GM23338 (cell line): ENCODE measurements around the gene CCDC63. TPM values are rescaled to one million over a fixed set of nuclear protein-coding genes. Genes with fewer than 3 reads are reported as not detected.

Experiments
- ATAC-seq: fragments of 200-7000 bp; cut with Tn5 transposase; 3 replicates; pipeline ENCODE4 v1.9.1; 2020
- DNase-seq: peaks from one replicate; pipeline ENCODE4 v3.0.0-alpha.2; 2015; ENCODE audit warnings: low spot score
- H2AFZ ChIP-seq: fragments of 200-600 bp; sonication (generic); 2 replicates; pipeline ENCODE4 v1.8.0; 2016; ENCODE audit warnings: antibody characterized with exemption, mild to moderate bottlenecking, moderate library complexity
- H3F3A ChIP-seq: fragments of 200-600 bp; sonication (generic); replicated peaks from 2 replicates; pipeline ENCODE4 v1.8.0; 2017; ENCODE audit warnings: antibody characterized with exemption, mixed run types, low read depth
- H3K27ac ChIP-seq: fragments of 200-600 bp; sonication (generic); 2 replicates; pipeline ENCODE4 v1.6.1; 2016; ENCODE audit warnings: low read depth
- H3K27me3 ChIP-seq: fragments of 200-600 bp; sonication (generic); 2 replicates; pipeline ENCODE4 v1.8.0; 2016; ENCODE audit warnings: mild to moderate bottlenecking, mixed run types, moderate library complexity; ENCODE audit not compliant: insufficient read depth
- H3K36me3 ChIP-seq: fragments of 200-600 bp; sonication (generic); 2 replicates; pipeline ENCODE4 v1.8.0; 2016; ENCODE audit warnings: mild to moderate bottlenecking; ENCODE audit not compliant: insufficient read depth
- H3K4me1 ChIP-seq: fragments of 200-600 bp; sonication (generic); 2 replicates; pipeline ENCODE4 v1.8.0; 2016; ENCODE audit warnings: mild to moderate bottlenecking, moderate library complexity; ENCODE audit not compliant: insufficient read depth
- H3K4me2 ChIP-seq: fragments of 200-600 bp; sonication (generic); 2 replicates; pipeline ENCODE4 v1.7.1; 2017; ENCODE audit warnings: mixed run types
- H3K4me3 ChIP-seq: fragments of 200-600 bp; sonication (generic); 2 replicates; pipeline ENCODE4 v1.6.1; 2016; ENCODE audit warnings: mixed run types
- H3K79me2 ChIP-seq: fragments of 200-600 bp; sonication (generic); replicated peaks from 2 replicates; pipeline ENCODE4 v1.8.0; 2017; ENCODE audit warnings: mild to moderate bottlenecking; ENCODE audit not compliant: insufficient read depth
- H3K9me2 ChIP-seq: fragments of 200-600 bp; sonication (generic); 2 replicates; pipeline ENCODE4 v1.8.0; 2017; ENCODE audit not compliant: insufficient read depth
- H4K20me1 ChIP-seq: fragments of 200-600 bp; sonication (generic); replicated peaks from 2 replicates; pipeline ENCODE4 v1.8.0; 2017; ENCODE audit warnings: mild to moderate bottlenecking; ENCODE audit not compliant: insufficient read depth
- H3K27ac Mint-ChIP-seq: 2 replicates; pipeline ENCODE4 v1.8.0; 2020; ENCODE audit warnings: inconsistent platforms, mild to moderate bottlenecking, moderate library complexity, mixed read lengths
- H3K27me3 Mint-ChIP-seq: 3 replicates; pipeline ENCODE4 v1.8.0; 2022; ENCODE audit warnings: low read depth, mild to moderate bottlenecking, moderate library complexity, mixed read lengths, inconsistent platforms; ENCODE audit not compliant: insufficient read depth, poor library complexity
- H3K36me3 Mint-ChIP-seq: 3 replicates; pipeline ENCODE4 v1.8.0; 2021; ENCODE audit warnings: low read depth, mild to moderate bottlenecking, inconsistent platforms, moderate library complexity, mixed read lengths
- H3K4me1 Mint-ChIP-seq: 3 replicates; pipeline ENCODE4 v1.8.0; 2020; ENCODE audit warnings: mild to moderate bottlenecking, inconsistent platforms, mixed read lengths
- H3K4me3 Mint-ChIP-seq: 3 replicates; pipeline ENCODE4 v1.8.0; 2021; ENCODE audit warnings: moderate library complexity, mild to moderate bottlenecking, inconsistent platforms, mixed read lengths
- H3K9me3 Mint-ChIP-seq: 3 replicates; pipeline ENCODE4 v1.8.0; 2020; ENCODE audit warnings: moderate library complexity, mild to moderate bottlenecking, inconsistent platforms, mixed read lengths
- CREB1 ChIP-seq: fragments of 250-450 bp; sonication (Bioruptor Pico); IDR thresholded peaks from 2 replicates; pipeline ENCODE4 v1.5.0; 2020; ENCODE audit warnings: low read depth, mild to moderate bottlenecking, moderate library complexity
- EZH2phosphoT487 ChIP-seq: fragments of 200-600 bp; sonication (generic); IDR thresholded peaks from one replicate; pipeline ENCODE4 v1.8.1; 2018; ENCODE audit warnings: antibody characterized with exemption; ENCODE audit not compliant: unreplicated experiment
- NANOG ChIP-seq: IDR thresholded peaks from 2 replicates; pipeline ENCODE4 v1.6.1; 2016; ENCODE audit warnings: antibody characterized with exemption, borderline replicate concordance
- STAT1 ChIP-seq: IDR thresholded peaks from one replicate; pipeline ENCODE4 v1.6.1; 2016; ENCODE audit warnings: antibody characterized with exemption; ENCODE audit not compliant: unreplicated experiment
- ZNF114 ChIP-seq: fragments of 250-450 bp; sonication (Bioruptor Pico); IDR thresholded peaks from 2 replicates; pipeline ENCODE4 v1.5.0; 2020; ENCODE audit warnings: mild to moderate bottlenecking, moderate library complexity
- ZNF331 ChIP-seq: fragments of 250-450 bp; sonication (Bioruptor Pico); IDR thresholded peaks from 2 replicates; pipeline ENCODE4 v1.5.0; 2020; ENCODE audit warnings: low read depth, mild to moderate bottlenecking, moderate library complexity
- polyA plus RNA-seq: library from polyadenylated mRNA; unstranded; fragments of >200 nt; fragmentation: Nextera tagmentation; extraction: Ambion mirVana; gene quantifications from 2 replicates; pipeline ENCODE4 v1.2.1, GENCODE V29; 2016
- total RNA-seq: library from RNA; depleted of rRNA; stranded (reverse); fragments of >200 nt; shearing (Covaris generic); gene quantifications from 2 replicates; pipeline ENCODE4 v1.2.3, GENCODE V29; 2014
- TF ChIP-seq, protein P1 (sequence below): fragments of 250-450 bp; sonication (Bioruptor Pico); IDR thresholded peaks from 2 replicates; pipeline ENCODE4 v1.5.0; 2020; ENCODE audit warnings: mild to moderate bottlenecking, moderate library complexity
- TF ChIP-seq, protein P2 (sequence below): IDR thresholded peaks from one replicate; pipeline ENCODE4 v1.6.1; 2018; ENCODE audit warnings: antibody characterized with exemption; ENCODE audit not compliant: unreplicated experiment
- TF ChIP-seq, protein P3 (sequence below), 2 experiments: fragments of 200-600 bp in 1 of 2; sonication (generic) in 1 of 2; conservative IDR thresholded peaks; 2 replicates each; pipeline versions ENCODE4 v1.5.1 to v1.6.1; 2016 to 2017; ENCODE audit warnings: antibody characterized with exemption in 2 of 2, low read depth in 2 of 2, mild to moderate bottlenecking in 2 of 2, moderate library complexity in 1 of 2

Gene CCDC63
- total and polyA plus RNA-seq, 2 experiments from 2014 or later = 1.8 TPM; not detected in 1

DNA sequence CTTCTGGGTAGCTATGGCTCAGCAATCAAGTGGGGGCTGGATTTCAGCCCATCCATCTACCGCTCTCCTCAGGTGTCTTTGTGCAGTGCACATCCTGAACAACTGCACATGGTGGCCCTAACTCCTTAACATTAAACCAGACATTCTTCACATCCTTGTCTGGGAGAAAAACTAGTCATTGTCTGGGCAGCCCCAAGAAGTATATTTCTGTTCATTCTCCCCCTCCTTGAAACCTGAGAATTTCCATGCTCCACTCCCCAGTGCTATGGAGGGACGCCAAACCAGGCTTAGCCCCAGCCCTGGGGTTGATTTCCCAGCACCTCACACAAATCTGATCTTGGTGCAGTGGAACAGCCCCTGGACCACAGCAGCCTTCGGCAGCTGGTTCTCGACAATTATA is 60.2 kb downstream of the CCDC63 start:
- peaks cover 7% of the 10 kb centered on the region; the same call in 2 of the 3 replicates for H3K4me1 Mint-ChIP-seq
- H3K27me3 ChIP-seq = no peaks in the 10 kb centered on the region
- H3K36me3 ChIP-seq = no peaks in the 10 kb centered on the region
- H3K9me2 ChIP-seq = peaks cover 11% of the 10 kb centered on the region
- no peak overlapping the region for H3K4me3 Mint-ChIP-seq
- ATAC-seq (no peak), DNase-seq (no peak)
- no peak overlapping the region for H2AFZ ChIP-seq
- no peaks in the 10 kb centered on the region for H3K4me1 ChIP-seq
- H3K9me3 Mint-ChIP-seq = no peaks in the 10 kb centered on the region
- TF ChIP-seq CREB1 (CRISPR knock-in tag) (no peak), EZH2phosphoT487 (no peak)
- no peak overlapping the region for H3K27ac ChIP-seq
- no peaks in the 10 kb centered on the region for H4K20me1 ChIP-seq
- peaks cover 2% of the 10 kb centered on the region for H3K27me3 Mint-ChIP-seq
- H3K36me3 Mint-ChIP-seq = no peaks in the 10 kb centered on the region
- H3K4me3 ChIP-seq = no peak overlapping the region
- no peaks in the 10 kb centered on the region for H3F3A ChIP-seq
- H3K79me2 ChIP-seq = no peaks in the 10 kb centered on the region
- H3K27ac Mint-ChIP-seq = no peak overlapping the region
- no peak overlapping the region for H3K4me2 ChIP-seq

DNA sequence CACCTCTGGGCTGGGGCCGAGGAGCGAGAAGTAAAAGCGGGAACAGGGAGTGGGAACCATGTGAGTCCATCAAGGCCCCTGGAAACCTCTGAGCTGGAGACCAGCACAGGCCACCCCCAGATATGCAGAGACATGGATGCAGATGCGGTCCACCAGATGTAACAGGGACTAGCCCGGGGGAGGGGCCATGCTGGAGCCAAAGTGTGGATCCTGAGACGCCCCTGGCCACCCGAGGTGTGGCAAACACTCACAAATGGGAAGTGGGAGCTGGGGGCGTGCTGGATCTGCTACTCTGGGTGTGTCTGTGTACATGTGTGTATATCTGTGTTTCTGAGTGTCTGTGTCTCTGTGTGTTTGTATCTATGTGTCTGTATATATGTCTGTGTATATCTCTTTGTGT is 60.8 kb downstream of the CCDC63 start:
- no peaks in the 10 kb centered on the region for H3K9me3 Mint-ChIP-seq
- Histone ChIP-seq H3K9me2 (peaks cover 11% of the 10 kb centered on the region), H2AFZ (no peak overlapping the region), H4K20me1 (no peaks in the 10 kb centered on the region), H3K27me3 (no peaks in the 10 kb centered on the region), H3K79me2 (no peaks in the 10 kb centered on the region), H3F3A (no peaks in the 10 kb centered on the region), H3K27ac (no peak overlapping the region), H3K4me1 (no peaks in the 10 kb centered on the region), H3K36me3 (no peaks in the 10 kb centered on the region), H3K4me3 (no peak overlapping the region), H3K4me2 (no peak overlapping the region)
- H3K36me3 Mint-ChIP-seq = no peaks in the 10 kb centered on the region
- no peak for DNase-seq
- peaks cover 7% of the 10 kb centered on the region; the same call in 2 of the 3 replicates for H3K4me1 Mint-ChIP-seq
- no peak overlapping the region for H3K27ac Mint-ChIP-seq
- ATAC-seq = no peak
- no peak overlapping the region for H3K4me3 Mint-ChIP-seq
- H3K27me3 Mint-ChIP-seq = peaks cover 2% of the 10 kb centered on the region
- TF ChIP-seq, protein P1, sequence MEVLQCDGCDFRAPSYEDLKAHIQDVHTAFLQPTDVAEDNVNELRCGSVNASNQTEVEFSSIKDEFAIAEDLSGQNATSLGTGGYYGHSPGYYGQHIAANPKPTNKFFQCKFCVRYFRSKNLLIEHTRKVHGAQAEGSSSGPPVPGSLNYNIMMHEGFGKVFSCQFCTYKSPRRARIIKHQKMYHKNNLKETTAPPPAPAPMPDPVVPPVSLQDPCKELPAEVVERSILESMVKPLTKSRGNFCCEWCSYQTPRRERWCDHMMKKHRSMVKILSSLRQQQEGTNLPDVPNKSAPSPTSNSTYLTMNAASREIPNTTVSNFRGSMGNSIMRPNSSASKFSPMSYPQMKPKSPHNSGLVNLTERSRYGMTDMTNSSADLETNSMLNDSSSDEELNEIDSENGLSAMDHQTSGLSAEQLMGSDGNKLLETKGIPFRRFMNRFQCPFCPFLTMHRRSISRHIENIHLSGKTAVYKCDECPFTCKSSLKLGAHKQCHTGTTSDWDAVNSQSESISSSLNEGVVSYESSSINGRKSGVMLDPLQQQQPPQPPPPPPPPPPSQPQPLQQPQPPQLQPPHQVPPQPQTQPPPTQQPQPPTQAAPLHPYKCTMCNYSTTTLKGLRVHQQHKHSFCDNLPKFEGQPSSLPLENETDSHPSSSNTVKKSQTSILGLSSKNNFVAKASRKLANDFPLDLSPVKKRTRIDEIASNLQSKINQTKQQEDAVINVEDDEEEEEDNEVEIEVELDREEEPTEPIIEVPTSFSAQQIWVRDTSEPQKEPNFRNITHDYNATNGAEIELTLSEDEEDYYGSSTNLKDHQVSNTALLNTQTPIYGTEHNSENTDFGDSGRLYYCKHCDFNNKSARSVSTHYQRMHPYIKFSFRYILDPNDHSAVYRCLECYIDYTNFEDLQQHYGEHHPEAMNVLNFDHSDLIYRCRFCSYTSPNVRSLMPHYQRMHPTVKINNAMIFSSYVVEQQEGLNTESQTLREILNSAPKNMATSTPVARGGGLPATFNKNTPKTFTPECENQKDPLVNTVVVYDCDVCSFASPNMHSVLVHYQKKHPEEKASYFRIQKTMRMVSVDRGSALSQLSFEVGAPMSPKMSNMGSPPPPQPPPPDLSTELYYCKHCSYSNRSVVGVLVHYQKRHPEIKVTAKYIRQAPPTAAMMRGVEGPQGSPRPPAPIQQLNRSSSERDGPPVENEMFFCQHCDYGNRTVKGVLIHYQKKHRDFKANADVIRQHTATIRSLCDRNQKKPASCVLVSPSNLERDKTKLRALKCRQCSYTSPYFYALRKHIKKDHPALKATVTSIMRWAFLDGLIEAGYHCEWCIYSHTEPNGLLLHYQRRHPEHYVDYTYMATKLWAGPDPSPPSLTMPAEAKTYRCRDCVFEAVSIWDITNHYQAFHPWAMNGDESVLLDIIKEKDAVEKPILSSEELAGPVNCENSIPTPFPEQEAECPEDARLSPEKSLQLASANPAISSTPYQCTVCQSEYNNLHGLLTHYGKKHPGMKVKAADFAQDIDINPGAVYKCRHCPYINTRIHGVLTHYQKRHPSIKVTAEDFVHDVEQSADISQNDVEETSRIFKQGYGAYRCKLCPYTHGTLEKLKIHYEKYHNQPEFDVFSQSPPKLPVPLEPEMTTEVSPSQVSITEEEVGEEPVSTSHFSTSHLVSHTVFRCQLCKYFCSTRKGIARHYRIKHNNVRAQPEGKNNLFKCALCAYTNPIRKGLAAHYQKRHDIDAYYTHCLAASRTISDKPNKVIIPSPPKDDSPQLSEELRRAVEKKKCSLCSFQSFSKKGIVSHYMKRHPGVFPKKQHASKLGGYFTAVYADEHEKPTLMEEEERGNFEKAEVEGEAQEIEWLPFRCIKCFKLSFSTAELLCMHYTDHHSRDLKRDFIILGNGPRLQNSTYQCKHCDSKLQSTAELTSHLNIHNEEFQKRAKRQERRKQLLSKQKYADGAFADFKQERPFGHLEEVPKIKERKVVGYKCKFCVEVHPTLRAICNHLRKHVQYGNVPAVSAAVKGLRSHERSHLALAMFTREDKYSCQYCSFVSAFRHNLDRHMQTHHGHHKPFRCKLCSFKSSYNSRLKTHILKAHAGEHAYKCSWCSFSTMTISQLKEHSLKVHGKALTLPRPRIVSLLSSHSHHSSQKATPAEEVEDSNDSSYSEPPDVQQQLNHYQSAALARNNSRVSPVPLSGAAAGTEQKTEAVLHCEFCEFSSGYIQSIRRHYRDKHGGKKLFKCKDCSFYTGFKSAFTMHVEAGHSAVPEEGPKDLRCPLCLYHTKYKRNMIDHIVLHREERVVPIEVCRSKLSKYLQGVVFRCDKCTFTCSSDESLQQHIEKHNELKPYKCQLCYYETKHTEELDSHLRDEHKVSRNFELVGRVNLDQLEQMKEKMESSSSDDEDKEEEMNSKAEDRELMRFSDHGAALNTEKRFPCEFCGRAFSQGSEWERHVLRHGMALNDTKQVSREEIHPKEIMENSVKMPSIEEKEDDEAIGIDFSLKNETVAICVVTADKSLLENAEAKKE (CRISPR knock-in tag) = no peak
- TF ChIP-seq EZH2phosphoT487 (no peak), NANOG (no peak), ZNF331 (CRISPR knock-in tag) (no peak), ZNF114 (no peak), STAT1 (no peak), CREB1 (CRISPR knock-in tag) (no peak)
- TF ChIP-seq, protein P2, sequence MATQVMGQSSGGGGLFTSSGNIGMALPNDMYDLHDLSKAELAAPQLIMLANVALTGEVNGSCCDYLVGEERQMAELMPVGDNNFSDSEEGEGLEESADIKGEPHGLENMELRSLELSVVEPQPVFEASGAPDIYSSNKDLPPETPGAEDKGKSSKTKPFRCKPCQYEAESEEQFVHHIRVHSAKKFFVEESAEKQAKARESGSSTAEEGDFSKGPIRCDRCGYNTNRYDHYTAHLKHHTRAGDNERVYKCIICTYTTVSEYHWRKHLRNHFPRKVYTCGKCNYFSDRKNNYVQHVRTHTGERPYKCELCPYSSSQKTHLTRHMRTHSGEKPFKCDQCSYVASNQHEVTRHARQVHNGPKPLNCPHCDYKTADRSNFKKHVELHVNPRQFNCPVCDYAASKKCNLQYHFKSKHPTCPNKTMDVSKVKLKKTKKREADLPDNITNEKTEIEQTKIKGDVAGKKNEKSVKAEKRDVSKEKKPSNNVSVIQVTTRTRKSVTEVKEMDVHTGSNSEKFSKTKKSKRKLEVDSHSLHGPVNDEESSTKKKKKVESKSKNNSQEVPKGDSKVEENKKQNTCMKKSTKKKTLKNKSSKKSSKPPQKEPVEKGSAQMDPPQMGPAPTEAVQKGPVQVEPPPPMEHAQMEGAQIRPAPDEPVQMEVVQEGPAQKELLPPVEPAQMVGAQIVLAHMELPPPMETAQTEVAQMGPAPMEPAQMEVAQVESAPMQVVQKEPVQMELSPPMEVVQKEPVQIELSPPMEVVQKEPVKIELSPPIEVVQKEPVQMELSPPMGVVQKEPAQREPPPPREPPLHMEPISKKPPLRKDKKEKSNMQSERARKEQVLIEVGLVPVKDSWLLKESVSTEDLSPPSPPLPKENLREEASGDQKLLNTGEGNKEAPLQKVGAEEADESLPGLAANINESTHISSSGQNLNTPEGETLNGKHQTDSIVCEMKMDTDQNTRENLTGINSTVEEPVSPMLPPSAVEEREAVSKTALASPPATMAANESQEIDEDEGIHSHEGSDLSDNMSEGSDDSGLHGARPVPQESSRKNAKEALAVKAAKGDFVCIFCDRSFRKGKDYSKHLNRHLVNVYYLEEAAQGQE = no peak
- TF ChIP-seq, protein P3, sequence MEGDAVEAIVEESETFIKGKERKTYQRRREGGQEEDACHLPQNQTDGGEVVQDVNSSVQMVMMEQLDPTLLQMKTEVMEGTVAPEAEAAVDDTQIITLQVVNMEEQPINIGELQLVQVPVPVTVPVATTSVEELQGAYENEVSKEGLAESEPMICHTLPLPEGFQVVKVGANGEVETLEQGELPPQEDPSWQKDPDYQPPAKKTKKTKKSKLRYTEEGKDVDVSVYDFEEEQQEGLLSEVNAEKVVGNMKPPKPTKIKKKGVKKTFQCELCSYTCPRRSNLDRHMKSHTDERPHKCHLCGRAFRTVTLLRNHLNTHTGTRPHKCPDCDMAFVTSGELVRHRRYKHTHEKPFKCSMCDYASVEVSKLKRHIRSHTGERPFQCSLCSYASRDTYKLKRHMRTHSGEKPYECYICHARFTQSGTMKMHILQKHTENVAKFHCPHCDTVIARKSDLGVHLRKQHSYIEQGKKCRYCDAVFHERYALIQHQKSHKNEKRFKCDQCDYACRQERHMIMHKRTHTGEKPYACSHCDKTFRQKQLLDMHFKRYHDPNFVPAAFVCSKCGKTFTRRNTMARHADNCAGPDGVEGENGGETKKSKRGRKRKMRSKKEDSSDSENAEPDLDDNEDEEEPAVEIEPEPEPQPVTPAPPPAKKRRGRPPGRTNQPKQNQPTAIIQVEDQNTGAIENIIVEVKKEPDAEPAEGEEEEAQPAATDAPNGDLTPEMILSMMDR (conservative IDR thresholded peaks at IDR 0.05; ENCODE audit: low read depth in 2 of 2) = no peak
